Fibroblast of lung (primary cell): ENCODE data around the gene PSKH1. TPM values are rescaled to one million over a fixed set of nuclear protein-coding genes. Genes with fewer than 3 reads are reported as not detected.

Experiments used
- DNase-seq, 2 donors: peaks; one replicate each; pipeline versions ENCODE4 v3.0.0 to v3.0.0-alpha.2; 2010; ENCODE audit warnings: low read depth in 2 of 2
- H2AFZ ChIP-seq: 2 replicates; pipeline ENCODE4 v1.5.1; 2012; ENCODE audit warnings: low read length, control low read depth, inconsistent platforms
- H3K27ac ChIP-seq: 2 replicates; pipeline ENCODE4 v1.5.1; 2011; ENCODE audit warnings: low read length, control low read depth; ENCODE audit not compliant: insufficient read depth
- H3K27me3 ChIP-seq: 2 replicates; pipeline ENCODE4 v1.5.1; 2011; ENCODE audit warnings: mild to moderate bottlenecking, low read length; ENCODE audit not compliant: control insufficient read depth, insufficient read depth
- H3K36me3 ChIP-seq: 2 replicates; pipeline ENCODE4 v1.5.1; 2011; ENCODE audit warnings: low read length; ENCODE audit not compliant: control insufficient read depth, insufficient read depth
- H3K4me1 ChIP-seq: 2 replicates; pipeline ENCODE4 v1.5.1; 2011; ENCODE audit warnings: low read length; ENCODE audit not compliant: control insufficient read depth, insufficient read depth; ENCODE audit errors: extremely low read depth
- H3K4me2 ChIP-seq: 2 replicates; pipeline ENCODE4 v1.5.1; 2011; ENCODE audit warnings: low read length, control low read depth; ENCODE audit not compliant: insufficient read depth; ENCODE audit errors: extremely low read depth
- H3K4me3 ChIP-seq, 4 experiments: fragments of 200-600 bp in 1 of 4; sonication (generic) in 1 of 4; replicated peaks in 1 of 4; 2 replicates each; pipeline ENCODE4 v1.5.1; 2011 to 2016; ENCODE audit warnings: low read length in 4 of 4, low read depth in 3 of 4, mild to moderate bottlenecking in 3 of 4, control low read depth in 2 of 4, inconsistent platforms in 1 of 4, mixed read lengths in 1 of 4; ENCODE audit not compliant: insufficient read depth in 1 of 4; ENCODE audit errors: control extremely low read depth in 1 of 4
- H3K79me2 ChIP-seq: 2 replicates; pipeline ENCODE4 v1.5.1; 2012; ENCODE audit warnings: mild to moderate bottlenecking, low read length, inconsistent platforms; ENCODE audit not compliant: control insufficient read depth, insufficient read depth
- H3K9ac ChIP-seq: 2 replicates; pipeline ENCODE4 v1.5.1; 2011; ENCODE audit warnings: mild to moderate bottlenecking, low read length, control low read depth; ENCODE audit not compliant: insufficient read depth
- H3K9me3 ChIP-seq: 2 replicates; pipeline ENCODE4 v1.5.1; 2012; ENCODE audit warnings: low read depth, low read length; ENCODE audit not compliant: control insufficient read depth, insufficient read depth
- H4K20me1 ChIP-seq: 2 replicates; pipeline ENCODE4 v1.5.1; 2011; ENCODE audit warnings: low read length; ENCODE audit not compliant: control insufficient read depth, insufficient read depth; ENCODE audit errors: extremely low read depth
- CTCF ChIP-seq, 2 donors: IDR thresholded peaks in 1 of 2; conservative IDR thresholded peaks in 1 of 2; 1 replicate in 1 of 2; 2 replicates in 1 of 2; pipeline ENCODE4 v1.5.1; 2011 to 2012; ENCODE audit warnings: low read length in 2 of 2, control low read depth in 1 of 2, inconsistent platforms in 1 of 2, low read depth in 1 of 2, mild to moderate bottlenecking in 1 of 2
- EZH2 ChIP-seq: IDR thresholded peaks from 2 replicates; pipeline ENCODE4 v1.5.1; 2012; ENCODE audit warnings: low read length, control low read depth, mild to moderate bottlenecking; ENCODE audit errors: missing control alignments
- polyA plus RNA-seq, 2 donors: library from polyadenylated mRNA; depleted of rRNA in 1 of 2; stranded (reverse) in 1 of 2; unstranded in 1 of 2; fragments of >200 nt; gene quantifications; 2 replicates each; pipeline ENCODE4 v1.2.1, GENCODE V29; 2011 to 2012; ENCODE audit warnings: missing spikeins in 1 of 2
- total RNA-seq: library from RNA; depleted of rRNA; stranded (reverse); fragments of >200 nt; gene quantifications from 2 replicates; pipeline ENCODE4 v1.2.1, GENCODE V29; 2014

PSKH1 gene
- total and polyA plus RNA-seq, 2 donors (not counting 1 experiment from before 2014, with no cell fraction given) = 13.4 to 15.4 TPM

DNA sequence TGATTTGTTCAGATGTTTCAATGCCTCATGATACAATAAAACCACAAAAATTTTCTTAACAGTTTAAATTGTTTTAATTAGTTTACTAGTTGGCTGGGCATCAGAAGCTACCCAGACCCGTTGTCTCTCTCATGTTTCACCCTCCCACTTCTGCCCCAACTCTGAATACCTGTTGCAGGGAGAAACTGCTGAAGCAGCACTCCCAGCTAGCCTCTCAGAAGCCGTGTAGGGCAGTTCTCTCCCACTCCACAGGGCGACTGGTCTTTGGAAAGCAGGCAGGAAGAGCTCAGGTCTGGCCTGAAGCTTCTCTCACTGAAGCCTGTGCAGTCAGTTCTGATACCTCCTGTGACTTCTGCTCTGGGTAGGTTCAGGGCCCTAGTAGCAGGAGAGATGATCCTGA, 21.8 kb upstream of the PSKH1 start:
- Histone ChIP-seq H3K27ac (no peak overlapping the region), H3K9me3 (no peaks in the 10 kb centered on the region), H3K4me2 (no peak overlapping the region), H3K9ac (no peak overlapping the region), H4K20me1 (no peaks in the 10 kb centered on the region), H3K4me1 (no peaks in the 10 kb centered on the region), H2AFZ (no peak overlapping the region), H3K27me3 (no peaks in the 10 kb centered on the region), H3K4me3 (no peak overlapping the region), H3K36me3 (peaks cover 16% of the 10 kb centered on the region), H3K79me2 (peaks cover 33% of the 10 kb centered on the region)
- no peak for DNase-seq
- TF ChIP-seq CTCF (conservative IDR thresholded peaks at IDR 0.05 in 1 of 2, IDR thresholded peaks at IDR 0.05 in 1 of 2; ENCODE audit: low read depth in 1 of 2, low read length in 2 of 2) = no peak

- TF ChIP-seq CTCF (conservative IDR thresholded peaks at IDR 0.05 in 1 of 2, IDR thresholded peaks at IDR 0.05 in 1 of 2; ENCODE audit: low read depth in 1 of 2, low read length in 2 of 2) = no peak
- H3K79me2 ChIP-seq = peaks cover 40% of the 10 kb centered on the region
- H3K36me3 ChIP-seq = peaks cover 20% of the 10 kb centered on the region
- no peak overlapping the region for H3K4me2 ChIP-seq
- H3K27me3 ChIP-seq = no peaks in the 10 kb centered on the region
- H2AFZ ChIP-seq = no peak overlapping the region
- H3K9me3 ChIP-seq = no peaks in the 10 kb centered on the region
- H3K4me1 ChIP-seq = no peaks in the 10 kb centered on the region
- H3K4me3 ChIP-seq = peak overlapping the region in 1 of 4 experiments; percentile 96
- H4K20me1 ChIP-seq = no peaks in the 10 kb centered on the region
- no peak overlapping the region for H3K9ac ChIP-seq
- no peak for DNase-seq
- peak overlapping the region; percentile 85 for H3K27ac ChIP-seq
Measured at GRCh38 chr16:67872131-67872630, 20.9 kb upstream of the PSKH1 start.

GRCh38 chr16:67872631-67873434, 20.2 kb upstream of the PSKH1 start, which contains the start of gene EDC4:
TSS of gene EDC4 (plus strand) at chr16:67873052. CDS start at chr16:67873262, 210 bp downstream.
- TF ChIP-seq EZH2 = no peak
- no peak for TF ChIP-seq CTCF (conservative IDR thresholded peaks at IDR 0.05 in 1 of 2, IDR thresholded peaks at IDR 0.05 in 1 of 2; ENCODE audit: low read depth in 1 of 2, low read length in 2 of 2)
- H2AFZ ChIP-seq = peak within 1 kb of the TSS; percentile 79
- peak within 1 kb of the TSS; percentile 85 for H3K9ac ChIP-seq
- H3K27ac ChIP-seq = peak within 1 kb of the TSS; percentile 85
- peak within 1 kb of the TSS; percentile 90 to 96 (median 95) for H3K4me3 ChIP-seq
- peaks cover 40% of the 10 kb centered on the region for H3K79me2 ChIP-seq
- DNase-seq = peak; percentile 79 to 80
- no peaks in the 10 kb centered on the region for H3K9me3 ChIP-seq
- H3K36me3 ChIP-seq = peaks cover 22% of the 10 kb centered on the region
- no peaks in the 10 kb centered on the region for H3K27me3 ChIP-seq
- H3K4me1 ChIP-seq = no peaks in the 10 kb centered on the region
- H4K20me1 ChIP-seq = no peaks in the 10 kb centered on the region
- H3K4me2 ChIP-seq = peak within 1 kb of the TSS; percentile 98
